Measurements from ENCODE around the gene SLC26A9.

SLC26A9 gene

DNA sequence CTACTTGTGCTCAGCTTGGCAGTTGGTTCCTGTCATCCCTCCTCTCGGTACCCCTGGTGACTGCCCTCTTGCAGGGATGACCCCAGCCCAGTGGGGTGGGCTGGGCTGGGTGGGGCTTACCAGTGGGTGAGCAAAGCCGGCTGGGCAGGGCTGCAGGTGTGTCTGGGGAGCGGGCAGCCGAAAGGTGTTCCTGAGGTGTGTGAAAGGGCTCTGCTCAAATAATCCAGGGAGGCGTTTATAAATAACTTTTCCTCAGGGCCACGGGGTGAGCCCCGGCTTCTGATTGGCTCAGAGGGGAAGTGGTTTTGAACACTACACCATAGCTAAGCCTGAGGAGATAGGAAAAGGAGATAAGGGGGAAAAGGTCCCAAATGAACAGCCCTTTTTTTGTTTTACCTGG, at the start of gene SLC26A9:
TSS of gene SLC26A9 (minus strand) at position 212 of the 400 bp plus-strand sequence. CDS start 7,636 bp downstream, outside the sequence.
- no peak for DNase-seq (ENCODE audit: low spot score)

DNA sequence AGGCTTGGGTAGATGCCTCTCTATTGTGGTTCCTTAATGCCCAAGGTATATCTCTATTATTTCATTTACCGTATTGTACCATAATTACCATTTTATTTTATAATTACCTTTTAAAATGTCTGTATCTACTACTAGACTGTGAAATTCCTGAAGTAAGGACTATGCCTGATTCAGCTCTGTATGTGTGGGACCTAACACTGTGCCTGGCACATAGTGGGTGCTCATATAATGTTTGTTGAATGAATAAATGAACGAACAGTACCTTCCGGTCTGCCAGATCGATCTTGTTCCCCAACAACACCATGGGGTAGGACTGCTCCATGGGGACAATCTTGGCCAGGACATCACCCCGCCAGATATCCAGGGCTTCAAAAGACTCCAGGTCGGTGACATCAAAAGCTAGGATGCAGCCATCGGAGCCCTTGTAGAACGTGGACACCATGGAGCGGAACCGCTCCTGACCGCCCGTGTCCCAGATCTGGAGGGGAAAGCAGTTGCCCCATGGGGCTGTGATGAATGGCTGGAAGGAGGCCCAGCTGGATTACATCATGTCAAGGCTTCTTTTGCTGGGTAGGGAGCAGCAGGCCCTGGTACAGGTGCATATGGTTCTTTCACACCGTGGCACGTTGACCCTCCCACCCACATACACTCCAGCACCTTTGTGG, 49.1 kb upstream of the SLC26A9 start:
- no peak for DNase-seq (ENCODE audit: low spot score)

GRCh38 chr1:205991237-205991636, 48.0 kb upstream of the SLC26A9 start:
- no peak for DNase-seq (ENCODE audit: low spot score)

DNA sequence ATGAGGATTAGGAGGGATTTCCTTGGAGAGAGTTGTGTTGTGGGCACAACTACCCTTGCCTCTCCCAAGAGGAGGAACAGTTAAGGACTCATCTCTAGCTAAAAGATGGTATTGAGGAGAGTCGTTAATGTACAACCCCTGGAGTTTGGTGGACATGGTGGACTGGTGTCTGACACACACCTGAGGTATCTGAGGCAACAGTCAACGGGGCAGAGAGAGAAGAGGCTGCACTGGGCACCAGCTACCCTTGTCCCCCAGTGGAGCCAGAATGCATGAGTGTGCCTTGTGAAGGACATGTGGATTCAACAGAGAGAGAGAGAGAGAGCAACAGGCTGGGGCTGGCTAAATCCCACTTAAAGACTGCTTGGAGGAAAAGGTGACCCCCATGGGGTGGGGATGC, 47.0 kb upstream of the SLC26A9 start:
- DNase-seq (ENCODE audit: low spot score), result no peak

- DNase-seq (ENCODE audit: low spot score), result no peak
These were observed 46.5 kb upstream of the SLC26A9 start for GRCh38 chr1:205989786-205990185.

GRCh38 chr1:205988585-205988995, 45.3 kb upstream of the SLC26A9 start:
- DNase-seq (ENCODE audit: low spot score), result no peak

- DNase-seq (ENCODE audit: low spot score), result no peak
These were observed 43.6 kb upstream of the SLC26A9 start for GRCh38 chr1:205986861-205987260.

DNA sequence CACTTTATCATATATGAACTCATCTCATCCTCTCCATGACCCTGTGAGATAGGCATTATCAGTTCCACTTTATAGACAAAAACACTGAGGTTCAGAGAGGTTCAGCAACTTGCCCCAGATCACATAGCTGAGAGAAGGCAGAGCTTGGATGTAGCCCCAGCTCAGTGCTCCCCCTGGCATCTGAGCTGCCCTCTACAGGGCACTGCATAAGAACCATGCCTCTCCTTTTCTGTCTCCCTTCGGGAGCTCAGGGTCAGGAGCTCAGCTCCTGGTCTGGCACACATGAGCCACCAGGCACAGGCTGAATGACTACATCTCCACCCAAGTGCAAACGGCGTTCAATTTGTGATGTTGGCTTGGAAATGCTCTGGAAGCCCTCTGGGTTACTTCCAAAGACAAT, 43.0 kb upstream of the SLC26A9 start:
- DNase-seq (ENCODE audit: low spot score), result no peak

- no peak for DNase-seq (ENCODE audit: low spot score)
These were observed 42.2 kb upstream of the SLC26A9 start for GRCh38 chr1:205985330-205986005.

DNA sequence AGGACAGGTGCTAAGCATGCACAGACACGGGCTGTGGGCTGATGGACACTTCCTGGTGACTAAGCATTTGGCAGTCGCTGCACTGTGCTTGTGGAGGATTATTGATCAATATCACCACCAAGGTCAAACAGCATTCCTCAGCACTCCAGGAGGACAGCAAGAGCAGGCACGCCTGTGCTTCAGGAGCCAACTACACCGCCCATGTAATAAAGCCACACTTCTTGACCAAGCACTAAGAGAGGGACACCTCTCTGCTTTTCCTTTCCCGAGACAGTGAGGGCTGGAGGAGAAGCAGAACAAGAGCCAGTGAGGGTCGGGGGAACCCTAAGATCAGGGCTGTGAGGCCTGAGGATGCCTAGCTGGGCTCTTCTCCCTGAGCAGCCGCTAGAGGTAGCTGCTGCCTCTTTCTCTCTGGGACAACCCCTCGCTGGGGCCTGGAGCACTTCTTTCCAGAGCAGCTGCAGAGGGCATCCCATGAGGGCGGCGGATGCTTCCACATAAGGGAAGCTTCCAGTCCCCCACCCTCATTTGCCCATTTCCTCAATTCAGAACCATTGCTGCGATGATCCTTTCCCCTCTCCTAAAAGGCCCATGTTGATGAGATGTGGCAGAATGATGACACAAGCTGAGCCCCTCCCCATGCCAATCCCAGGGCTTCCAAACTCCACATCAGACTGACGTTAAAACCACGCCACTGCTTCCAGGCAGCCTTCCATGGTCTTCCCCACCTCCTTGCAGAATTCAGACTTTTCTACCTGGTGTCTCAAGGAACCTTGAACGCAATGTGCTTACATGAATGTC, 40.9 kb upstream of the SLC26A9 start:
- DNase-seq (ENCODE audit: low spot score), result peak; percentile 46

- no peak for DNase-seq (ENCODE audit: low spot score)
These were observed 38.0 kb upstream of the SLC26A9 start for GRCh38 chr1:205981257-205981656.

DNA sequence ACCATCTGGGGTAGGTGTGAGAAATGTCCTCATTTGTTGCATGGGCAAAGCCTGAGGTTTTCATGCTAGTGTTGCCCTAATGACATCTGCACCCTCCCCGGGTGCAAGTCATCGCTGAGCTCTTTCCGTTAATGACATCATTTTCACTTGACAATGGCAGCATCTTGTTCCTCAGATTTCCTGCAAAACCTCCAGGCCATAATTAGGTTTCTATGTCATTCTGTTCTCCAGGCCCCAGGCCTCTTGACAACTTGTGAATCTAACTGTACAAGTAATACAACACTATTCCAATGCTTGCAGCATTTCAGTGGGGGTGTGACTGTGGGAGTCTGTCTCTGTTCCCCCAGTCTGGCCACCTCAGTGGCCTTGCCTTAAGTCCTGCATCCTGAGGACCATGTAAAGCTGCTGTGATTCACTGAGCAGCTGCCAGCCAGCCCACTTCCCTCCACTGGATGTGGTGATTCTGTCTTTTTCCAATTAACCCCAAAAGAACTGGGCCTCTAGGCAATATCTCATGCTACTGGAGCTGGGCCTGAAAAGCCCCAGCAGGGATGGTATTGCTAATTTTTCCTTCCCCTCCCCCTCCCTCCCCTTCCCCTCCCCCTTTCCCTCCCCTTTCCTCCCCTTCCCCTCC, 37.1 kb upstream of the SLC26A9 start:
- no peak for DNase-seq (ENCODE audit: low spot score)

- no peak for DNase-seq (ENCODE audit: low spot score)
These were observed 36.0 kb upstream of the SLC26A9 start for GRCh38 chr1:205979301-205979700.

DNA sequence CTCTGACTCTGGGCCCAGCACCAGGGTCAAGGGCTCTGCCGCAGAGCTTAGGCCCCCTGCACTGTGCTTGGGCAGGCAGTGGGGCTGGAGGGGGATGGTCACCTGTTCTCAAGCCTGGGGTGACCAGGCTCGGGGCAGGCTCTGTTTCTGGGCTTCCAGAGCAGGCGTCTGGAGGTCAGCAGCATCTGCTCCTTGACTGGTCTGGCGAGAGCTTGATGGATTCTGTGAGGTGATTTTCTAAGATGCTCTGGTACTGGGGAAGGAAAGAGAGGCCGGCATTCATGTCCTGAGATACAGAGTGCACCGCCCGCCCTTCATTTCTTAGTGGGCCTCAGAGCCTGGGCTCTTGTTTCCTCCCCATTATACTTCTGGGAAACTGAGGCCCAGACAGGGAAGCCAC, 35.4 kb upstream of the SLC26A9 start:
- no peak for DNase-seq (ENCODE audit: low spot score)

DNA sequence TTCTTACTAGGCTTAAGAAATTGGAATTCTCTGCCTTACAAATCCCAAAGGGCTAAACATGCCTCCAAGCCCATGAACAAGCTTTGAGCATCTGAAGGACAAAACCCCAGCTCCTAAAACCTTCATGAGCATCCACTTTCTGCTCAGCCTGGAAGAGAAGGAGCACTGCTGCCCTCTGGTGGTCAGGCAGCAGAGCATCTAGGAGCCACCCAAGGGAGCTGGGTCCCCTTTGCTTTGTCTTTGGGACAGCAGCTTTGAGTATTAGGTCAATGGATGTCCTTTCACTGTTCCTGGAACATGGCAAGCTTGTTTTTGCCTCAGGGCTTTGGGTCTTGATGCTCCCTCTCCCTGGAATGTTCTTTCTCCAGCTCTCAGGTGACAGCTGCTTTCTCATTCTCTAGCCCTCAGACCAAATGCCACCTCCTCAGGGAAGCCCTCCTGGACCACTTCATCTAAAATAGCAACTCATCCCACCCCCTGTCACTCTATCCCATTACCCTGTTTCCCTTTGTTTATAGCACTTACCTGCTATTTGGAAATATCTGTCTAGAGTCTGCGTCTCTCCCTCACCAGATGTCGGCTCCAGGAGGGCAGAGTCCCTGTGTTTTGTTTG, 34.3 kb upstream of the SLC26A9 start:
- DNase-seq (ENCODE audit: low spot score), result peak; percentile 78

DNA sequence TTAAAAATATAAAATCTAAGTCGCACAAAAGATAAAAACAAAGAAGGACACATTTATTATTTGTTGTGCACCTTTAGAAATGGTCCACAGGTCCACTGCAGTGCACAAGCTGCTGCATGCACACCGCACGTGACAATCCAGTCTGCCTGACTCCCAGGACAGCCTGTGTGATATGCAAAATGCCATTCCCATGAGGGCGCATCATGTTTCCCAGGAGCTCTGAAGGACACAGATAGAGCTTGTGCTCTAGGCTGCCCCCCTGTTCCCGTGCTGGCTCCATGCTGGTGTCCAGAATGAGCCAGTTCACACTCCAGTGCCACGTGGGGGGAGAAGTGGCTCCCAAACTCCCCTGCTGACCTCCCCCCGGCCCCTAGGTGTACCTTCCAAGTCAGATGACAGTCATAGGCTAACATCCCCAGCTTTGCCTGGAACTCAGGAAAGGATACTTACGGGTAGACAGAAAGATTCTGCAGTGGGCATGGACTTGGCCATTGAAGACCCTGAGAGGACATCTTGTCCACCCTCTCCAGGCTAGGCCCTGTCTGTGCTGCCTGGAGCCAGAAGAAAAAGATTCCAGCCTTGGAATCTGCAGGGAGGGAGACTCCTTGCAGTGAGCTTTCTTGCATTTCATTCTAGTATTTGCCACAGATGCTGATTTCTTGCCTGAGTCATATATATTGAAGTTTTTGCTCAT, 33.6 kb upstream of the SLC26A9 start:
- DNase-seq (ENCODE audit: low spot score), result no peak

DNA sequence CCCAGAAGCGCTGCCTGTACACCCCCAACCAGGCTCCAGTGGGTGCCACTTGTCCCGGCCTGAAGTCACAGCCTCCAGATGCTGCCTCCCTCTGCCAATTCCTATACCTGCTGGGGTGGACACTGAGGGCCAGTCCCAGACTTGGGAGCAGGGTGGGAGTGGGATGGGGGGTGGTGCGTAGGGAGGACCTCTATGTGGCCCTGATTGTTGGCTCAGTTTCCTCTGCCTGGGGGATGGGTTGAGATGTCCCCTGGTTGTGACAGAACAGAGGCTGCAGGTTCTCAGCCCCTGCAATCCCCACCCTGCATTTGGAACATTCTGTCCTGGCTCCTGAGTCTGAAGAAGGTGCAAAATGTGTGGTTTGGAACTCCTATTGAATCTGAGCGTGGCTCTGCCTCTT, 32.8 kb upstream of the SLC26A9 start:
- DNase-seq (ENCODE audit: low spot score), result no peak

DNA sequence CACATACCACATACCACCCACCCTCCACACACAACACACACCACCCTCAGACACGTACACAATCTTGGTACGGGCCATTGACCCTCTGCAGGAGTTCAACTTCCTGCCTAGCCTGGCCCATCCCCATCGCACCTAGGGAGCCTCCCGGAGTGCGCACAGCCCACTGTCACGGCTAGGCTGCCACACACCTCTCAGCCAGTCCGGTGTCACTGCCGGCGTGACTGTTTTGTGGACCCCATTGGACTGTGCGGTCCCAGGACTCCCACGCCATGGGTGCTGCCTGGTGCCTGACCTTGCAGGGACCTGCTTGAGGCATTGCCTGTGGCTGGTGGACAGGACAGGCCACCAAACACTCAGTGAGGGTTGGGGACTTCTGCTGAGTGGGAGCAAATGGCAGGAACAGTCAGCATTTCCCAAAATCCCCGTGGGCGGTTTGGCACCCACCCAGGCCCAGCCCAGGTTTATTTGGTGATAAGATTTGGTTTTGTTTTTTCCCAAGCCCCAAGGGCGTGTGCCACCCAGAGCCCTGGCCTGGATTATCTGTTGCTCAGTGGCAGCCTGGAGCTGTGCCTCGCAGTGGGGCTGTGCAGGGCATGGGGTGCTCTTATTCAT, 32.2 kb upstream of the SLC26A9 start:
- no peak for DNase-seq (ENCODE audit: low spot score)

- DNase-seq (ENCODE audit: low spot score), result no peak
These were observed 31.5 kb upstream of the SLC26A9 start for GRCh38 chr1:205974712-205975111.

GRCh38 chr1:205973377-205974232, 30.3 kb upstream of the SLC26A9 start:
- no peak for DNase-seq (ENCODE audit: low spot score)
